H1 (cell line): ENCODE measurements around the gene SELPLG. TPM values are rescaled to one million over a fixed set of nuclear protein-coding genes. Genes with fewer than 3 reads are reported as not detected.

Experiments used
- CTCF ChIA-PET: fragments of 300-600 bp; sonication (Branson Sonifier 250); formaldehyde crosslinking; loops from one replicate; lab custom pipeline; 2021; ENCODE audit not compliant: partially characterized antibody; lab: Charles Lee
- POLR2A ChIA-PET: fragments of 300-600 bp; sonication (Branson Sonifier 250); formaldehyde crosslinking; loops from one replicate; lab custom pipeline; 2021; ENCODE audit warnings: inconsistent platforms; ENCODE audit not compliant: partially characterized antibody; lab: Charles Lee
- DNase-seq, 2 experiments: peaks; one replicate each; pipeline versions ENCODE4 v3.0.0 to v3.0.0-alpha.2; 2010 to 2022; ENCODE audit warnings: low spot score in 2 of 2, low read depth in 1 of 2, mixed read lengths in 1 of 2
- FAIRE-seq: peaks from 2 replicates; lab custom pipeline; 2011; peaks lifted over from hg19 to GRCh38; lab: Jason Lieb, UNC
- H2AFZ ChIP-seq: 2 replicates; pipeline ENCODE4 v1.8.1; 2012; ENCODE audit warnings: low read length, inconsistent platforms
- H2AK5ac ChIP-seq: 2 replicates; pipeline ENCODE4 v1.6.1; 2013; ENCODE audit warnings: low read depth, low read length
- H2BK120ac ChIP-seq: replicated peaks from 2 replicates; pipeline ENCODE3; 2013; ENCODE audit warnings: low read depth, low read length, inconsistent platforms
- H2BK12ac ChIP-seq: 2 replicates; pipeline ENCODE4 v1.6.1; 2013; ENCODE audit warnings: low read depth, low read length
- H2BK15ac ChIP-seq: 2 replicates; pipeline ENCODE4 v1.6.1; 2013; ENCODE audit warnings: low read length
- H2BK20ac ChIP-seq: 2 replicates; pipeline ENCODE4 v1.6.1; 2013; ENCODE audit warnings: low read length
- H2BK5ac ChIP-seq: 2 replicates; pipeline ENCODE4 v1.6.1; 2013; ENCODE audit warnings: low read depth, low read length
- H3K14ac ChIP-seq: 2 replicates; pipeline ENCODE4 v1.6.1; 2013; ENCODE audit warnings: inconsistent platforms; ENCODE audit not compliant: insufficient read length
- H3K18ac ChIP-seq: 2 replicates; pipeline ENCODE4 v1.6.1; 2013; ENCODE audit warnings: low read length; ENCODE audit errors: extremely low read depth
- H3K23ac ChIP-seq: 2 replicates; pipeline ENCODE4 v1.6.1; 2013; ENCODE audit warnings: inconsistent platforms; ENCODE audit not compliant: insufficient read length
- H3K23me2 ChIP-seq: 2 replicates; pipeline ENCODE4 v1.6.1; 2013; ENCODE audit warnings: low read depth, low read length
- H3K27ac ChIP-seq: 2 replicates; pipeline ENCODE4 v1.6.1; 2011; ENCODE audit warnings: low read depth, low read length, inconsistent platforms
- H3K27me3 ChIP-seq, 4 experiments: replicated peaks in 1 of 4; 1 replicate in 1 of 4; 2 replicates in 3 of 4; pipeline versions ENCODE4 v1.6.1 to v1.8.1; 2011 to 2013; ENCODE audit warnings: low read length in 3 of 4, mild to moderate bottlenecking in 3 of 4, inconsistent platforms in 2 of 4, mixed read lengths in 2 of 4, moderate library complexity in 1 of 4; ENCODE audit not compliant: control insufficient read depth in 3 of 4, insufficient read depth in 3 of 4; ENCODE audit errors: extremely low read depth in 1 of 4
- H3K36me3 ChIP-seq, 4 experiments: 2 replicates each; pipeline versions ENCODE4 v1.6.1 to v1.8.1; 2011 to 2013; ENCODE audit warnings: mild to moderate bottlenecking in 4 of 4, low read length in 3 of 4, moderate library complexity in 2 of 4, control low read depth in 1 of 4, inconsistent platforms in 1 of 4; ENCODE audit not compliant: insufficient read depth in 4 of 4, control insufficient read depth in 2 of 4
- H3K4ac ChIP-seq: replicated peaks from 2 replicates; pipeline ENCODE3; 2013; ENCODE audit warnings: low read length, low read depth, mixed read lengths, inconsistent platforms; ENCODE audit not compliant: insufficient read length
- H3K4me1 ChIP-seq, 4 experiments: replicated peaks in 1 of 4; 1 replicate in 1 of 4; 2 replicates in 3 of 4; pipeline versions ENCODE4 v1.6.1 to v1.8.1; 2011 to 2013; ENCODE audit warnings: low read length in 3 of 4, inconsistent platforms in 2 of 4, mixed read lengths in 1 of 4; ENCODE audit not compliant: insufficient read depth in 4 of 4, control insufficient read depth in 3 of 4
- H3K4me2 ChIP-seq, 2 experiments: 2 replicates each; pipeline versions ENCODE4 v1.6.1 to v1.8.1; 2011 to 2013; ENCODE audit warnings: low read depth in 2 of 2, low read length in 2 of 2, control low read depth in 1 of 2, inconsistent platforms in 1 of 2, mild to moderate bottlenecking in 1 of 2; ENCODE audit not compliant: insufficient read depth in 1 of 2
- H3K4me3 ChIP-seq, 4 experiments: fragments of 200-600, 300-600 bp in 1 of 4; sonication (generic), shearing (Covaris generic), sonication (Bioruptor Twin) in 1 of 4; 2 replicates each; pipeline versions ENCODE4 v1.5.1 to v1.8.1; 2011 to 2016; ENCODE audit warnings: low read length in 4 of 4, low read depth in 3 of 4, control low read depth in 2 of 4, inconsistent platforms in 2 of 4, mild to moderate bottlenecking in 2 of 4, mixed read lengths in 1 of 4, moderate library complexity in 1 of 4; ENCODE audit not compliant: insufficient read depth in 2 of 4; ENCODE audit errors: extremely low read depth in 1 of 4
- H3K56ac ChIP-seq: replicated peaks from 2 replicates; pipeline ENCODE3; 2013; ENCODE audit warnings: low read depth, mild to moderate bottlenecking, mixed read lengths, low read length, inconsistent platforms; ENCODE audit not compliant: insufficient read length
- H3K79me1 ChIP-seq: 2 replicates; pipeline ENCODE4 v1.6.1; 2013; ENCODE audit warnings: low read depth, low read length, control low read depth
- H3K79me2 ChIP-seq, 2 experiments: 2 replicates each; pipeline versions ENCODE4 v1.6.1 to v1.8.1; 2012 to 2013; ENCODE audit warnings: low read length in 2 of 2, mild to moderate bottlenecking in 2 of 2, inconsistent platforms in 1 of 2; ENCODE audit not compliant: insufficient read depth in 2 of 2, control insufficient read depth in 1 of 2
- H3K9ac ChIP-seq, 4 experiments: replicated peaks in 1 of 4; 1 replicate in 1 of 4; 2 replicates in 3 of 4; pipeline versions ENCODE4 v1.6.1 to v1.8.1; 2011 to 2013; ENCODE audit warnings: low read depth in 3 of 4, low read length in 3 of 4, control low read depth in 2 of 4, mild to moderate bottlenecking in 2 of 4, moderate library complexity in 2 of 4, inconsistent platforms in 1 of 4; ENCODE audit errors: extremely low read depth in 1 of 4
- H3K9me3 ChIP-seq, 2 experiments: 2 replicates each; pipeline versions ENCODE4 v1.6.1 to v1.8.1; 2012 to 2013; ENCODE audit warnings: mild to moderate bottlenecking in 2 of 2, moderate library complexity in 2 of 2, control low read depth in 1 of 2, inconsistent platforms in 1 of 2, low read depth in 1 of 2, low read length in 1 of 2, mixed read lengths in 1 of 2; ENCODE audit not compliant: insufficient read depth in 2 of 2
- H4K20me1 ChIP-seq, 2 experiments: replicated peaks in 1 of 2; 2 replicates each; pipeline versions ENCODE3 to v1.8.1; 2011 to 2013; ENCODE audit warnings: inconsistent platforms in 2 of 2, low read length in 2 of 2, mild to moderate bottlenecking in 1 of 2; ENCODE audit not compliant: insufficient read depth in 2 of 2, control insufficient read depth in 1 of 2
- H4K5ac ChIP-seq: 2 replicates; pipeline ENCODE4 v1.6.1; 2013; ENCODE audit warnings: low read length, low read depth, mixed read lengths, inconsistent platforms; ENCODE audit not compliant: insufficient read length
- H4K8ac ChIP-seq: 2 replicates; pipeline ENCODE4 v1.8.0; 2013; ENCODE audit warnings: mild to moderate bottlenecking, moderate library complexity, low read length, inconsistent platforms; ENCODE audit not compliant: insufficient read depth; ENCODE audit errors: extremely low read depth
- H4K91ac ChIP-seq: replicated peaks from 2 replicates; pipeline ENCODE3; 2013; ENCODE audit warnings: low read length, mixed read lengths, inconsistent platforms; ENCODE audit not compliant: insufficient read length
- CTBP2 ChIP-seq: IDR thresholded peaks from 2 replicates; pipeline ENCODE4 v1.7.0; 2011; ENCODE audit warnings: borderline replicate concordance, mild to moderate bottlenecking, moderate library complexity, mixed read lengths, low read length; ENCODE audit not compliant: insufficient read depth, insufficient read length
- EGR1 ChIP-seq: IDR thresholded peaks from 2 replicates; pipeline ENCODE4 v1.6.1; 2011; ENCODE audit warnings: low read depth, low read length, borderline replicate concordance
- KDM1A ChIP-seq: fragments of 200-600, 300-600 bp; sonication (generic); IDR thresholded peaks from 2 replicates; pipeline ENCODE4 v1.7.1; 2016; ENCODE audit warnings: mild to moderate bottlenecking, low read length, borderline replicate concordance
- RFX5 ChIP-seq: IDR thresholded peaks from 2 replicates; pipeline ENCODE4 v1.6.1; 2011; ENCODE audit warnings: low read depth, low read length, improper control_type of control experiment, borderline replicate concordance
- SP1 ChIP-seq: IDR thresholded peaks from 2 replicates; pipeline ENCODE4 v1.6.1; 2011; ENCODE audit warnings: low read depth, low read length
- SUZ12 ChIP-seq: fragments of 200-600 bp; sonication (generic); IDR thresholded peaks from 2 replicates; pipeline ENCODE4 v1.6.1; 2012; ENCODE audit warnings: mild to moderate bottlenecking, inconsistent platforms, low read length, moderate library complexity, mixed read lengths
- TAF7 ChIP-seq: optimal IDR thresholded peaks from 2 replicates; pipeline ENCODE3; 2011; ENCODE audit warnings: low read depth, mild to moderate bottlenecking, inconsistent platforms, low read length, moderate library complexity, borderline replicate concordance
- TCF12 ChIP-seq: IDR thresholded peaks from 2 replicates; pipeline ENCODE4 v1.6.1; 2011; ENCODE audit warnings: low read depth, mild to moderate bottlenecking, low read length
- TEAD4 ChIP-seq: IDR thresholded peaks from 2 replicates; pipeline ENCODE4 v1.6.1; 2012; ENCODE audit warnings: low read depth, low read length, inconsistent platforms, mixed read lengths
- YY1 ChIP-seq: IDR thresholded peaks from 2 replicates; pipeline ENCODE4 v1.6.1; 2011; ENCODE audit warnings: low read depth, mild to moderate bottlenecking, low read length
- WGBS, 2 experiments: shearing (Covaris generic) in 1 of 2; methylation state at CpG; one replicate each; pipeline versions ENCODE4 v1.1.6 to v1.1.7; 2013 to 2015; ENCODE audit warnings: low lambda C conversion rate in 2 of 2, mixed read lengths in 2 of 2, inconsistent platforms in 1 of 2, low coverage in 1 of 2, missing lambda C conversion rate in 1 of 2; ENCODE audit not compliant: insufficient replicate concordance in 2 of 2, insufficient coverage in 1 of 2, insufficient read length in 1 of 2; ENCODE audit errors: extremely low coverage in 1 of 2, missing lambda C conversion rate in 1 of 2; 5-methylcytosine and 5-hydroxymethylcytosine counted together
- polyA plus RNA-seq, 7 experiments: library from polyadenylated mRNA; depleted of rRNA in 3 of 7; stranded (reverse) in 5 of 7; unstranded in 2 of 7; fragments of >200 nt in 5 of 7; fragments of 200-250 nt in 2 of 7; gene quantifications; 1 replicate in 5 of 7; 2 replicates in 1 of 7; 4 replicates in 1 of 7; pipeline versions ENCODE4 v1.2.1 to v1.2.3, GENCODE V29; 2011 to 2013; ENCODE audit warnings: missing spikeins in 2 of 7, mixed read lengths in 2 of 7
- total RNA-seq: library from RNA; stranded (reverse); fragmentation: NEBNext Ultra II Directional; extraction: Animal tissue kit (Norgen Biotek cat#: 25700); gene quantifications from 2 replicates; pipeline ENCODE4 v1.2.1, GENCODE V29; 2021
- TF ChIP-seq, protein P1 (sequence below): IDR thresholded peaks from 2 replicates; pipeline ENCODE4 v1.6.1; 2012; ENCODE audit warnings: inconsistent platforms

SELPLG gene
- total and polyA plus RNA-seq, 2 of the 8 experiments (the other 6 are each of a cell fraction or from before 2014, with no cell fraction given) = 0.18 TPM; not detected in 1

DNA sequence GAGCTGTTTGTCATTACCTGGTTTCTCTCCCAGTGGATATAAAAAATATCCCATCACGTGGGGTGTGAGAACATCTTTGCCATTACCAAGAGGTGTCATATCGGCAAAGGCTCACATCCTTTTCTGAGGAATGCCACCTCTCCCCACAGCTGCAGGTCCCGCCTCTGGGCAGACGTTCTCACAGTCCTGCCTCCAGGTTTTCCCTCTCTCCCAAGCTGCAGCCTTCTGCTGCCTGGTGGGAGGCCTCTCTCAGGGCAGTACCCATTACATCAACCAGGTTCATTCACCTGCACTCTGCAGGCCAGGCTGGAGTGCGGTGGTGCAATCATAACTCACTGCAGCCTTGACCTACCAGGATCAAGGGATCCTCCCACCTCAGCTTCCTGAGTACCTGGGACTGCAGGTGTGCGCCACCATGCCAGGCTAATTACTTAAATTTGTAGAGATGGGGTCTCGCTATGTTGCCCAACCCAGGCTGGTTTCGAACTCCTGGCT lies 20.9 kb downstream of the SELPLG start:
- Histone ChIP-seq H2AK5ac (no peak overlapping the region), H3K4me2 (no peak overlapping the region), H3K9ac (no peak overlapping the region), H3K79me1 (no peaks in the 10 kb centered on the region), H3K56ac (no peak overlapping the region), H4K20me1 (no peaks in the 10 kb centered on the region), H3K4ac (peak overlapping the region; percentile 15), H2BK5ac (peak overlapping the region; percentile 48; the same call in 1 of the 2 replicates), H3K79me2 (no peaks in the 10 kb centered on the region), H3K27ac (no peak overlapping the region), H3K9me3 (no peaks in the 10 kb centered on the region), H3K18ac (peak overlapping the region; percentile 26; the same call in 1 of the 2 replicates), H2BK20ac (no peak overlapping the region; the same call in 1 of the 2 replicates), H3K4me1 (peaks cover 0 to 12% (median 1%) of the 10 kb centered on the region in 4 experiments; a peak in 4 of 7 replicates), H2BK12ac (peak overlapping the region; percentile 80; the same call in 1 of the 2 replicates), H3K23me2 (no peaks in the 10 kb centered on the region), H3K23ac (no peak overlapping the region), H4K5ac (no peak overlapping the region), H2AFZ (no peak overlapping the region), H3K4me3 (no peak overlapping the region), H2BK120ac (no peak overlapping the region), H2BK15ac (no peak overlapping the region), H3K27me3 (no peaks in the 10 kb centered on the region), H4K8ac (no peak overlapping the region), H3K14ac (no peak overlapping the region), H4K91ac (peak overlapping the region; percentile 79), H3K36me3 (no peaks in the 10 kb centered on the region)
- 66% methylated on average over 8 of the region's 8 CpGs; no CpG with 5 or more reads in 1 of the 2 experiments for WGBS, 2 experiments
- DNase-seq (no peak), FAIRE-seq (no peak)
- POLR2A ChIA-PET = interaction anchor here (0.7 to 2.0 kb wide), 7 partner anchors 8 to 51 kb away, joined by 3 to 10 read pairs (median 3); partner anchors contain the start of genes ISCU and SART3
- no peak for TF ChIP-seq EGR1
- TF ChIP-seq SP1 = peak; percentile 89
- TF ChIP-seq TEAD4 = peak; percentile 38; the same call in 1 of the 2 replicates
- TF ChIP-seq RFX5 = peak; percentile 26; the same call in 1 of the 2 replicates
- TF ChIP-seq SUZ12 = no peak
- peak; percentile 69; the same call in 1 of the 2 replicates for TF ChIP-seq KDM1A
- TF ChIP-seq TCF12 = no peak
- TF ChIP-seq, protein P1, sequence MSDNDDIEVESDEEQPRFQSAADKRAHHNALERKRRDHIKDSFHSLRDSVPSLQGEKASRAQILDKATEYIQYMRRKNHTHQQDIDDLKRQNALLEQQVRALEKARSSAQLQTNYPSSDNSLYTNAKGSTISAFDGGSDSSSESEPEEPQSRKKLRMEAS = peak; percentile 19; the same call in 1 of the 2 replicates
- no peak for TF ChIP-seq TAF7
- no peak for TF ChIP-seq CTBP2
- TF ChIP-seq YY1 = 0 out of 2 replicates have a peak, but pooled peaks have one; percentile 47
- CTCF ChIA-PET = interaction anchor here (0.6 to 22.5 kb wide), 15 partner anchors 8 to 651 kb away, joined by 3 to 523 read pairs (median 5); partner anchors contain the start of genes ISCU and SART3
